ENCODE results near the gene AP1G2.
"Not testable (repeated sequence)": the region's sequence is repeated elsewhere in the genome, so short reads cannot be mapped to it uniquely, and the experiment has no call there.

The AP1G2 gene, protein sequence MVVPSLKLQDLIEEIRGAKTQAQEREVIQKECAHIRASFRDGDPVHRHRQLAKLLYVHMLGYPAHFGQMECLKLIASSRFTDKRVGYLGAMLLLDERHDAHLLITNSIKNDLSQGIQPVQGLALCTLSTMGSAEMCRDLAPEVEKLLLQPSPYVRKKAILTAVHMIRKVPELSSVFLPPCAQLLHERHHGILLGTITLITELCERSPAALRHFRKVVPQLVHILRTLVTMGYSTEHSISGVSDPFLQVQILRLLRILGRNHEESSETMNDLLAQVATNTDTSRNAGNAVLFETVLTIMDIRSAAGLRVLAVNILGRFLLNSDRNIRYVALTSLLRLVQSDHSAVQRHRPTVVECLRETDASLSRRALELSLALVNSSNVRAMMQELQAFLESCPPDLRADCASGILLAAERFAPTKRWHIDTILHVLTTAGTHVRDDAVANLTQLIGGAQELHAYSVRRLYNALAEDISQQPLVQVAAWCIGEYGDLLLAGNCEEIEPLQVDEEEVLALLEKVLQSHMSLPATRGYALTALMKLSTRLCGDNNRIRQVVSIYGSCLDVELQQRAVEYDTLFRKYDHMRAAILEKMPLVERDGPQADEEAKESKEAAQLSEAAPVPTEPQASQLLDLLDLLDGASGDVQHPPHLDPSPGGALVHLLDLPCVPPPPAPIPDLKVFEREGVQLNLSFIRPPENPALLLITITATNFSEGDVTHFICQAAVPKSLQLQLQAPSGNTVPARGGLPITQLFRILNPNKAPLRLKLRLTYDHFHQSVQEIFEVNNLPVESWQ

DNA sequence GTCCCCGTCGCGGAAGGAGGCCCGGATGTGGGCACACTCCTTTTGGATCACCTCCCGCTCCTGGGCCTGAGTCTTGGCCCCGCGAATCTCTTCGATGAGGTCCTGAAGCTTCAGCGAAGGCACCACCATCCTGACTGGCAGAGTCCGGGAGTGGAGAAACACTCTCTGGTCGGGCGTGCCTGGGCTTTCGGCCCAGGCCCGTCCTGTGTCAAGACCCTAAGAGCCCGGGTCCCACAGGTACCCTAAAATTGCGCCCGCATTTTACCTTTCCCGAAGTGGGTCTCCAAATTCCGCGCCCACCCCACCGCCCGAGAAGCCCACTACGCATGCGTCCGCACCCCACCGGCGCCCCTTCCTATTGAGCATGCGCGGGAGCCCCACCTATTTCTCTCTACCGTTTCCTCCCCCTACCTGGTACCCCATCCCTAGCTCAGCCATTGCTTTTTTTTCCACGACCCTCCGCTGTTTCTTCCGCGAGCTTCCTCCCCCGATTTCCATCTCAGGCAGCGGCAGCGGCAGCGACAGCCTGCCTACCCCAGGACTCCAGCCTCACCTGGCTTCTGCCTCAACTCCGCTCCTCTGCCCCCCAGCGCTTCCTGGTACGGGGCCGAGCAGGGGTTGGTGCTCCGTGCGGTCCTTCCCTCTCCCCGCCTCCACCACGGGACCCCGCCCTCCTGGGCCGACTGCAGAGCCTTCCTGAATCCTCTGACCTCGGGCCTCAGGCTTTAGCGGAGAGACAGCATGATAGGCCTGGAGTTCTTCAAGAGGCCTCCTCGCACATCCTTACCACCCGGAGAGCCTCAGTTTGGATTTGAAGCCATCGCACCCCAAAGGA, at the start of gene AP1G2:
TSS of gene AP1G2 (minus strand) at position 606 of the 835 bp plus-strand sequence. CDS start at position 129, 477 bp downstream.
- DNase-seq (ENCODE audit: low read depth): peak; percentile 73

DNA sequence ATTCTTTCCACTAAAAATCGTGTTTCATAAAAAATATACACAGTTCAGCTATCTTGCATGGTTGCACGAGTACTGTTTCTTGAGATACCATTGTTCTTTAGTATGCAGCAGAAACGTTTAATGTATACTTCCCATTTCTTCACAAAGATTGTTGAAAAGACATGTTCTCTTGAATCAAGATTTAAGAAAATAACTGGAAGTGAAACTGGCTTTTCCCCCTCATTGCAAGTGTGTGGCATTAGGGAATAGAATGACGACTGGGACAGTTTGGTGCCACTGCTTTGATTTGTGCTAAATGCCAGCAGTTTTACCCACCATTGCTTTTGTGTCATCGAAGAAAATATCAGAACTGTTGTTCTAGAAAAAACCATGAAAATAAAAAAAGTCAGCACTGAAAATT, 48.3 kb upstream of the AP1G2 start:
- no peak for DNase-seq (ENCODE audit: low read depth)

DNA sequence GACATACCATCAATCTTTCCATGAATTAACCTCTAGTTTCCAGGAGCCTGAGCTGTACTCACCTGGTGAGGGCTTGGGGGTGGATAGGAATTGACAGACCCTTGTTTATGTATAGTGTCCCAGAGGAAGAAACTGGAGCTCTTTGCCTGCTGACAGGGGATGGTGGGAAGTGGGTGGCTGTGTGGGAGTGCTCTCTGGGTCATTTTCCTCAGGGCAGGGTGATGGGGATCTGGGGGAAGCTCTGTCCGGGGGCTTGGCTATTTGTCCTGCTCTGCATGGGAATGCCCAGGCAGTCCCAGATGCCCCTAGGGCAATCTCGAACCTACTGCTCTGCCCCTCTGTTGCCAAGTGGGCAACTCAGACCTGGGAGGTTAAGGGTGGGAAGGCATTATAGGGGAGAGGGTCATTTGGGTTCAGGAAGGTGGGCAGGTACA, 46.8 kb upstream of the AP1G2 start:
- no peak for DNase-seq (ENCODE audit: low read depth)

DNA sequence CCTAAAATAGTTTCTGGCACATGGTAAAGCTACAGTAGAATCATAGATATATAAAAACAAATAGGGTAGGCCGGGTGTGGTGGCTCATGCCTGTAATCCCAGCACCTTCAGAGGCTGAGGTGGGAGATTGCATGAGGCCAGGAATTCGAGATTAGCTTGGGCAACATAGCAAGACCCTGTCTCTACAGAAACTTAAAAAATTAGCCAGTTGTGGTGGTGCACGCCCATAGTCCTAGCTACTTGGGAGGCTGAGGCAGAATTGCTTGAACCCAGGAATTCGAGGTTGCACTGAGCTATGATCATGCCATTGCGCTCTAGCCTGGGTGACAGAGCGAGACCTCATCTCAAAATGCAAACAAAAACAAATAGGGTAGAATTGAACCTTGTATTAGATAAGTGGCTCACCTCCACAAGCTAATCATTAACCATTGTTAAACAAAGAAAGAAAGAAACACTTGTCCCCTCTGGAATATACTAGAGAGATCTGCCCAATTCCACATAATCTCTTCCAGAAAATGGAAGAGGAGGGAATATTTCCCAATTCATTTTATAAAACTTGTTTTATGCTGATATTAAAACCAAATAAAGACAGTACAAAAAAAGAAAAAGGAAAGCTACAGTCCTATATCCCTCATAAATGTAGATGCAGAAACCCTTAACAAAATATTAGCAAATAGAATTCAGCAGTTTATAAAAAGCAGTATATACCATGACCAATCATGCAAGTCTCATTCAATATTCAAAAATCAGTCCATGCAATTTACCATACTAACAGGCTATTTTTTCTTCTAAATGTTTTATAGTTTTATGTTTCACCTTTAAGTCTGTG, 45.9 kb upstream of the AP1G2 start:
- DNase-seq (ENCODE audit: low read depth): no peak

DNA sequence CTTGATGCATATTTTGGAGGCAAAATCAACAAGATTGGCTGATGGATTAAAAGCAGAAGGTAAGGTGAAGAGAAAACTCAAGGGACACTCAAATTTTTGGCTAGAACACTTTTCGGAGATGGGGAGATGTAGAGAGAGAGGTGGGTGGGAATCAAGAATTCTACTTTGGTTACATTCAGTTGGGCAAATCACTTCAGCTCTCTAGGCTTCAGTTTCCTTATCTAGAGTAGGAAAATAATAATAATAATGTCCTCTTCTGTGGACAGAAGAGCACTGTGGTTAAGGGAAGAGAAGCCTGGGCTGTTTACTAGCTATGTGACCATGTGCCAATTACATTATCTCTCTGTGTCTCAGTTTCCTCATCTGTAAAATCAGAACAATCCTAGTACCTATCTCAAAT, 45.2 kb upstream of the AP1G2 start:
- no peak for DNase-seq (ENCODE audit: low read depth)

DNA sequence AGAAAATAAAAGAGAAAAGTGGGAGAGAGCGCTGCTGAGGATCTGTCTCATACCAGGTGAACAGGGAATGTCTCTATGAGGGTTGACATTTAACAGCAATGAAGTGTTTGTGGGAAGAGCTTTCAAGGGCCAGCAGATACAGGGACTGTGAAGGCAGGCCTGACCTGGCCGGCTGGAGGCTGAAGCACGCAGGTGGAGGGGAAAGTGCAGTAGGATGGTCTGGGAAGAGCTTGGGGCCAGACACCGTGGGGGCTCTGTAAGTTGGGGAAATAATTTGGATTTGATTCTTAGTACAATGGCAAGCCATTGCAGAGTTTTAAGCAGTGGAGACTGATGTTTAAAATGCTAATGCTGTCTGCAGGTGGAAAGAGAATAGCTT, 44.8 kb upstream of the AP1G2 start:
- no peak for DNase-seq (ENCODE audit: low read depth)

DNA sequence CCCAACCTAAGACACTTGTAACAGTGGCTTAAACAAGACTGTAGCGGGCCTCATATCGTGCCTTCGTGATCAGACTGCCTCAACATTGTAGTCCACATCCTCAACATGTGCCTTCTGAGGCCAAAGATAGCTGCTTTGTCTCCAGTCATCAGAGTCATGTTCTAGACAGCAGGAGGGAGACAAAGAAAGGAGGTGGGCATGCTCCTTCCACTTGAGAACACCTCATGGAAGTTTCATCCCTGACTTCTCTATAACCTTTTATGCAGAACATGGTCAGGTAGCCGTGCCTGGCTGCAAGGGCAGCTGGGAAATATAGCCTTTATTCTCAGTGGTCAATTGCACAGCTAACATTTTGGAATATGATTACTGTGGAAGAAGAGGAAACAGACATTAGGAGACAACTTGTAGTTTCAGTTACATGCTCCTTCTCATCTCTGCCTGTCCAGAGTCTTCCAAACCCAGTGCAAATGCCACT, 43.3 kb upstream of the AP1G2 start:
- DNase-seq (ENCODE audit: low read depth): no peak

DNA sequence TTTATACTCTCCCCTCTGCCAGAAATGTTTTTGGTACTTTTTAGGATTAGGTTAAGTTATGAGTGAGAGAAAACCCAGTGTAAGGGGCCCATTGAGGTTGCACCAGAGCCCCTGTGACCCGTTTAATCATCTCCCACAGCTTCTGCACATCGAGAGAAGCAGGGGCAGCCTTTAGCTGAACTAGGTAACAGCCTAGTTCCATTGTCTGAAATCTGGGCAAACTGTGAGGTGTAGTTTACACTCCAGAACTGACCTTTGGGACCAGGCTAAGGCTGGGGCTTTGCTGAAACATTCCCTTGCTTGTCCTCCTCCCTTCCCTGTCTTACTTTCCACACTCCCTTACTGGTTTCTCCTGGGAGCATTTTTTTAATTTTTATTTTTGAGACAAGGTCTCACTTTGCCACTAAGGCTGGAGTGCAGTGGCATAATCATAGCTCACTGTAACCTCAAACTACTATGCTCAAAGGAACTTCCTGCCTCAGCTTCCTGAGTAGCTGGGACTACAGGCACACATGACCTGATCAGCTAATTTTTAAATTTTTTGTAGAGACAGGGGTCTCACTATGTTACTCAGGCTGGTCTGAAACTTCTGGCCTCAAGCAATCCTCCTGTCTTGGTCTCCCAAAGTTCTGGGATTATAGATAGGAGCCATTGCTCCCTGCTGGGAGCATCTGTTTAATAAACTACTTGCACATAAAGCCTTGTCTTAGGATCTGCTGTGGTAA, 42.7 kb upstream of the AP1G2 start:
- no peak for DNase-seq (ENCODE audit: low read depth)

DNA sequence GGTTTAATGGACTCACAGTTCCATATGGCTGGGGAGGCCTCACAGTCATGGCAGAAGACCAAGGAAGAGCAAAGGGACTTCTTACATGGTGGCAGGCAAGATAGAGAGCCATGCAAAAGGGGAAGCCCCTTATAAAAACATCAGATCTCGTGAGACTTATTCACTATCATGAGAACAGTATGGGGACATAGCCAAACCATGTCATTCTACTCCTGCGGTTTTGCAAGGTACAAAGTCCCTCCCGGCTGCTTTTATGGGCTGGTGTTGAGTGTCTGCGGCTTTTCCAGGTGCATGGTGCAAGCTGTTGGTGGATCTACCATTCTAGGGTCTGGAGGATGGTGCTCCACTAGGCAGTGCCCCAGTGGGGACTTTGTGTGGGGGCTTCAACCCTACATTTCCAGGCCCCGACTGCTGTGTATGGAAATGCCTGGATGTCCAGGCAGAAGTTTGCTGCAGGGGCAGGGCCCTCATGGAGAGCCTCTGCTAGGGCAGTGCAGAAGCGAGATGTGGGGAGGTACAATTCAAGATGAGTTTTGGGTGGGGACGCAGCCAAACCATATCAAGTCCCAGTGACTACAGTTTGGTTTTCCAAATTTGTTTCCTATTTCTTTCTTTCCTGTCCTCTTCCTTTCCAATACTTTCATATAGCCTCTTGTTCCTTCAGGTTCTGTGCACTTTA, 42.0 kb upstream of the AP1G2 start:
- DNase-seq (ENCODE audit: low read depth): not testable (repeated sequence)

DNA sequence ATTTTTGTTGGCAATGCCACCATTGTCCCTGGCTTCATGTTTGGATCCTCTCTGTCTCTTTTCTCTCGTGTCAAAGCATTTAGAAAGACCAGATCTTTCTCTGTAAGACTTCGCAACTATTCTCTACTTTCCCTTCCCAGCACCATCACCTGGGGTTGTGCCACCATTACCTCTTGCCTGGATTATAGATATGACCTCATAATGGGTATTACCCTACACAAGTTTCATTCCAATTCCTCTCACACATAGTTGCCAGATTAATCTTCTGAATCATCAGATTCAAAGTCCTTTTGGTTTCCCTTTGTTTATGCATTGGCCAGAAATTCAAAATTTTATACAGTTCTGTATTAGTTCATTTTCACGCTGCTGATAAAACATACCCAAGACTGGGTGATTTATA, 41.4 kb upstream of the AP1G2 start:
- DNase-seq (ENCODE audit: low read depth): no peak

DNA sequence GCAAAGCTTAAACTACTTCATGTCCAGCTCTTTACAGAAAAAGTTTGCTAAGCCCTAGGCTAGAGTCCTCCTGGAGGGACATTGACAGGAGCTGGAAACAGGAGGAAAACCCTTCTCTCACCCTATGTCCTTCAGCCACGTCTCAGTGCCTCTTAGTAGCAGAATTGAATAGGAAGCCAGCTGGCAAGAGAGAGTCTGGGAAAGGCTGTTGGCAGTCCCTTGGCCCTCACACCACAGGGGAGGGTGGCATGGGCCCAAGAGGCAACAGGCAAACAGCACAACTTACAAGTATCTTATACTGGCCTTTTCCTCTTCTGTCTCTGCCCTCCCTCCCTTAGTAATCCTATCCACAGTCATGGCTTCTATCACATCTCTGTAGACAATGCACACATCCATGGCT, 40.9 kb upstream of the AP1G2 start:
- no peak for DNase-seq (ENCODE audit: low read depth)

DNA sequence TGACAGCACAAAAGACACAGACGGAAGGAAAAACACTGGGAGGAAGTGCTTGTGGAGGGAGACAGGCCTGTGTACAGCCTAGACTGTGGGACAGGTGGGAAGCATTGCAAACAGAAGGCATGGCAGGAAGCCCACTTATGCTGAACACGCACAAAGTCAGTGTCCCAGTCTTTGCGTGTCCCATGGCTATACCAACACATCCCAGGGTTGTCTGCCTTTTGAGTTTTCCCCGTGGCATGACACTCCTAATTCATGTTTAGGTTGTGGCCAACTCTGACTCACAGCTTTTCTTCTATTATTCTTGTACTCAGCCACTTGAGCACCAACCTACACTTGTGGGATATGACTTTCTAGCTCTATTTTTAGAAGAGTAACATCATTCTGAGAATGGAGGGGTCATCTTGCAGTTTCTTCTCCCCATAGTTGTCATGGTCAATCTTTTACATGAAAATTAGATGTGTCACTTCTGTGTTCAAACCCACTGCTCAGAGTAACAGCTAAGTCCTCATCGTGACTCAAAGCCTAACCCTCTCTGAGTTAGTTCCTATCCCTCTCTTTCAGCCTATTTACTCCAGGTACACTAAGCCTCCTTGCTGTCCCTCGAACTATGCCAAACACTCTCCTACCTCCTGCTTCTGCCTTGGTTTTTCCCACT, 38.5 kb upstream of the AP1G2 start:
- DNase-seq (ENCODE audit: low read depth): no peak

DNA sequence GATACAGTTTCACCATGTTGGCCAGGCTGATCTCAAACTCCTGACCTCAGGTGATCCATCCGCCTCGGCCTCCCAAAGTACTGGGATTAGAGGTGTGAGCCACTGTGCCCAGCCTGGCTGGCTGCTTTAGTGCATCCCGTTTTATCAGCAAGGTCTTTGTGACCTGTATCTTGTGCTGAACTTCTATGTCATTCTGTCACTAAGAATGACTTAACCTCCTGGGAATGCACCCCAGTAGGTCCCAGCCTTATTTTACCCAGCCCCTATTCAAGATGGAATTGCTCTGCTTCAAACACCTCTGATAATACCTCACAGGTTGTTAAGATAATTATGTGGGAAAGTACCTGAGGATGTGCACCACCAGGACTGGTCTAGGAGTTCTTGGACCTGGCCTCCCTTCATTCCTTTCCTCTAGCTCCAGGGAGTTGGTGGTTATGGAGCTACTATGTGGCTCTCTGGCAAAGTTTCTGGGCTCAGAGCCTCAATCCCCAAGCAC, 37.1 kb upstream of the AP1G2 start:
- DNase-seq (ENCODE audit: low read depth): no peak

DNA sequence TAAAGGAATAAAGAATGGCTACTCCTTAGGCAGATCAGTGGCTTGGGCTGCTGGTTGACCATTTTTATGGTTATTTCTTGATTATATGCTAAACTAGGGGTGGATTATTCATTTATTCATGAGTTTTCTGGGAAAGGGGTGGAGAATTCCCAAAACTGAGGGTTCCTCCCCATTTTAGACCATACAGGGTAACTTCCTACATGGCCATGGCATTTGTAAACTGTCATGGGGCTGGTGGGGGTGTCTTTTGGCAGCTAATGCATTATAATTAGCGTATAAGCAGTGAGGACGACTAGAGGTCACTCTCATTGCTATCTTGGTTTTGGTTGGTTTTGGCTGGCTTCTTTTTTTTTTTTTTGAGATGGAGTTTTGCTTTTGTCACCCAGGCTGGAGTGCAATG, 36.6 kb upstream of the AP1G2 start:
- DNase-seq (ENCODE audit: low read depth): no peak

DNA sequence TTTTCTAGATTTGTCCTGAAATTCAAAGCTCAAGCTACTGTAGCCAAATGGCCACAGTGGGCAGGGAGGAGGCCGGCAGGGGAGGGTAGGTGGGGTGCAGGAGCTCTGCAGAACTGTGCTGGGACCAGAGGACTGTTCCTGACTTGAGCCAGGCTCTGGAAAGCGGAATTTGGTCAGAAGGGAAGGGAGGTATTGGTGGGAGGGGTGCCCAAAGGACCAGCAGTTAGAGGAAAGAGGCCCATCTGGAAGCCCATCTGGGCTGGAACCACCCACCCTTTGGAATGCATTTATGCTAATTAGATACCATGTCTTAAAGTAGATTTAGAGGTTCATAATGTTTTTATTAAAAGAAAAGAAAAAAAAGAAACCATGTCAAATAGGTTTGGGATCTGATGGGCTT, 35.5 kb upstream of the AP1G2 start:
- DNase-seq (ENCODE audit: low read depth): no peak

DNA sequence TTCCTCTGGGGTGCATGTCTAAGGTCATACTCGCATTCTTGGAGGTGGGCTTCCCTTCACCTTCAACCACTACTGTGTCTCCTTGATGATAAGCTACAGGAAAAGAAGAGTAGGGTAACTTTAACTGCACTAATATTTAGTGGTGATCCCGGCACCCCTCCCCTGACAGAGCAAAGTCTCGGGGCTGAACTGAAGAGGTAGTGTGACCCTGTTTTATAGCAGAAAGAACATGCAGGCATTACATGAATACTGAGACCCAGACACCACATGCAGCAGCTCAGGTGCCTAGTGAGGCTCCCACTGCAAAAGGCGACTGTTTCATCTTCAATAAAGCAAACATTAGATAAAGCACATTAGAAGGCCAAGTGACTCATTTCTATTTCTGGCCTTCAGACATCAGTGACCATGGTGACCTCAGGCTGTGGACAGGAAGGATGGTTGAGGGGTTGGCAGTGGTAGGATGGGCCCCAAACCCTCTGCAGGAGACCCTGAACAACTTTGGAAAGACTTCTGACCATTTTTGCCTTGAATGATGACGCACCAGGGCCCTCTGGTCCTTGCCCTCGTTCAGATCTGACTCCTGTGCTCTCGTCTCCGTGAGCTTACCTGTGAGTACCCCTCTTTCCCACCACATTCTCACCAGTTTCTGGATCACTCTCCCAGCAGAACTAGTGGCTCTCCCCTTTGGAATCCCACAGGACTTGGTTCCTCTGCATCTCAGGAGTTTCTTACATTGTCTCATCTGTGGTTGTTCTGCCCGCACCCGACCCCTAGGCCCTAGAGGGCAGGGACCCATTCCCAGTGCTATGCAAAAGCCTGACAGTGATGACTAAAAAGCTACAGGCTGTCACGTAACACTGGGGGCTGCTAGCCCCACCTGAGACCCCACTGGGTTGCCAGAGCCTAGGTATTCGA, 34.8 kb upstream of the AP1G2 start:
- DNase-seq (ENCODE audit: low read depth): no peak

DNA sequence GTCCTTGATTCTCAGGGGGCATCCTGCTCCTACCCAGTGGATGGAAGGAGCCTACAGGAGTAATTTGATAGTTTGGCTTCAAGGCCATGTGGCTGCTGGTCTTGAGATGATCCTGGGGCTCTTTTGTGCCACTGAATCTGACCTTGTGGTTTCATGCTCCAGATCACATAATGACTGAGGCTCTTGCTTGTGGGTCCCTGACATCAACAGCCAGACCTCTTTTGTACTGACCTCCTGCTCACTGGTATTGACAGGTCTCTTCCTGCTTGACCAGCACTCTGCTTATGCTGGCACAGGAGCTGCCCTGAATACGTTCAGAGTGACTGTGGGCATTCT, 34.2 kb upstream of the AP1G2 start:
- DNase-seq (ENCODE audit: low read depth): no peak

DNA sequence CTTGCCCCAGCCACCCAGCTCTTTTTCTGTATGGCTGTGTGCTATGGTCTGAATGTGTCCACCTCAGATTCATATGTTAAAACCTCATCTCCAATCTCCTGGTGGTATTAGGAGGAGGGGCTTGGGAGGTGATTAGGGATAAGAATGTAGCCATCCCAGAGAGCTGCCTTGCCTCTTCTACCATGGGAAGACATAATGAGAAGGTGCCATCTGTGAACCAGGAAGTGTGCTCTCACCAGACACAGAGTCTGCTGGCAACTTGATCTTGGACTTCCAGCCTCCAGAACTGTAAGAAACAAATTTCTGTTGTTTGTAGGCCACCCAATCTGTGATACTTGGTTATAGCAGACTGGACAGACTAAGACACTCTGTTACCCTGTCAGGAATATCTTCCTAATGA, 33.8 kb upstream of the AP1G2 start:
- no peak for DNase-seq (ENCODE audit: low read depth)

DNA sequence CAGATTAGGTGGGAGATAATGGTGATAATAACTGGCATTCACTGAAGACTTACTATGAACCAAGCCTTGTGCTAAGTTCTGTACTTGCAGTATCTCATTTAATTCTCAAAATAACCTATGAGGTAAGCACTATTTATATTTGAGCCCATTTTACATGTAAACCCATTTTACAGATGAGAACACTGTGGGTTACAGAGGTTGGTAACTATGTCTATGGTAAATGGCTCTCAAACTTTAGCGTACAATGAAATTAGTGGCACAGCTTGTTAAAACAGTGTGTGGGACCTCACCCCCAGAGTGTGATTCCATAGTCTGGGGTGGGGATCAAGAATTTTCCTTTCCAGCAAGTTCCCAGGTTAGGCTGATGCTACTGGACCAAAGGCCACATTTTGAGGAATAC, 33.2 kb upstream of the AP1G2 start:
- DNase-seq (ENCODE audit: low read depth): no peak
